Measurements from ENCODE around the gene ZNF143. TPM values are rescaled to one million over a fixed set of nuclear protein-coding genes. Genes with fewer than 3 reads are reported as not detected.

Gene ZNF143
- total RNA-seq, 1 experiment from 2014 or later, result 29.5 TPM

DNA sequence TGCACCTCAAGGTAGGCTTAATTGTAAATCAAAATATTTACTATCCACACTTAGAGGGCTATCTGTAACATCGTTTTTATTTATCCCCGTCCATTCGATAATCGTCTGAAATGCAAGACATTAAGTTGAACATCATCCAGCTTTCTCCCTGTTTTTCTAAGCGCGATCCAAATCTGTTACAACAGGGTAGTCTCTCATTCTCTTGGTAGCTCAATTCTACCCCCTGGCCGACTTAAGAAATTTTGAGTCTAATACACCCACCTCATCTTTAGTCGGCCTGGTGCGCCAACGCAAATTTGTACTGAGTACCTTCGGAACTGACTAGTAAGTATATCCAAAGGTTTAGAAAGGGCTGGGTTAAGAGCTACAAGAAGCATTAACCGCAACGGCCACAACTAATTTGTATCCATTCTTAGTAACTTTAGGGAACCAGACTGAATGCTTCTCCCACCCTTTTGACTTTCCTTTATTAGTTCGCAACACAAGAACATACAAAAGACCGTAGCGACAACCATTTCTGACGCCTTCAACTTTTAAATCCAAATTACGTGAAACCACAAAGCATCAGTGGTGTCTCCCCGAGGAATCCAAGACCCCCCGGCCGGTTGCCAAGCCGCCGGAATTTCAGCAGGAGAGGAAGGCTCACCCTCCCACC is 1.0 kb upstream of the ZNF143 start:
- Histone ChIP-seq H3K27me3 (replicated peaks; ENCODE audit: insufficient read depth, low read depth, low read length, poor library complexity) (no peaks in the 10 kb centered on the region), H3K9me3 (ENCODE audit: low read depth, low read length, poor library complexity, severe bottlenecking) (no peaks in the 10 kb centered on the region), H3K27ac (ENCODE audit: low read depth, low read length, poor library complexity, severe bottlenecking) (peak overlapping the region; percentile 99), H3K4me3 (ENCODE audit: low read depth, low read length, poor library complexity, severe bottlenecking) (peak overlapping the region; percentile 86), H3K36me3 (ENCODE audit: insufficient read depth, low read length, poor library complexity, severe bottlenecking) (no peaks in the 10 kb centered on the region), H3K4me1 (ENCODE audit: insufficient read depth, low read length, poor library complexity, severe bottlenecking) (no peaks in the 10 kb centered on the region)
- intact Hi-C loops (cut with micrococcal nuclease; ENCODE audit: unreplicated experiment), result no loop called here
- BruUV-seq (replicated peaks), result TSS peak; percentile 91
- peak; percentile 42 for DNase-seq (ENCODE audit: low spot score)
- POLR2A ChIA-PET (ENCODE audit: low non-redundant PET), result interaction anchor here (0.6 kb wide), 1 partner anchor 11 kb away, joined by 4 read pairs; no protein-coding TSS in a partner anchor
- CTCF ChIA-PET, result no interaction called here
- TF ChIP-seq, protein P1, sequence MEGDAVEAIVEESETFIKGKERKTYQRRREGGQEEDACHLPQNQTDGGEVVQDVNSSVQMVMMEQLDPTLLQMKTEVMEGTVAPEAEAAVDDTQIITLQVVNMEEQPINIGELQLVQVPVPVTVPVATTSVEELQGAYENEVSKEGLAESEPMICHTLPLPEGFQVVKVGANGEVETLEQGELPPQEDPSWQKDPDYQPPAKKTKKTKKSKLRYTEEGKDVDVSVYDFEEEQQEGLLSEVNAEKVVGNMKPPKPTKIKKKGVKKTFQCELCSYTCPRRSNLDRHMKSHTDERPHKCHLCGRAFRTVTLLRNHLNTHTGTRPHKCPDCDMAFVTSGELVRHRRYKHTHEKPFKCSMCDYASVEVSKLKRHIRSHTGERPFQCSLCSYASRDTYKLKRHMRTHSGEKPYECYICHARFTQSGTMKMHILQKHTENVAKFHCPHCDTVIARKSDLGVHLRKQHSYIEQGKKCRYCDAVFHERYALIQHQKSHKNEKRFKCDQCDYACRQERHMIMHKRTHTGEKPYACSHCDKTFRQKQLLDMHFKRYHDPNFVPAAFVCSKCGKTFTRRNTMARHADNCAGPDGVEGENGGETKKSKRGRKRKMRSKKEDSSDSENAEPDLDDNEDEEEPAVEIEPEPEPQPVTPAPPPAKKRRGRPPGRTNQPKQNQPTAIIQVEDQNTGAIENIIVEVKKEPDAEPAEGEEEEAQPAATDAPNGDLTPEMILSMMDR (conservative IDR thresholded peaks at IDR 0.05; ENCODE audit: low read depth, low read length), result no peak
- no peak for TF ChIP-seq EZH2 (IDR thresholded peaks at IDR 0.05; ENCODE audit: borderline replicate concordance, low read depth, low read length, poor library complexity, severe bottlenecking)

DNA sequence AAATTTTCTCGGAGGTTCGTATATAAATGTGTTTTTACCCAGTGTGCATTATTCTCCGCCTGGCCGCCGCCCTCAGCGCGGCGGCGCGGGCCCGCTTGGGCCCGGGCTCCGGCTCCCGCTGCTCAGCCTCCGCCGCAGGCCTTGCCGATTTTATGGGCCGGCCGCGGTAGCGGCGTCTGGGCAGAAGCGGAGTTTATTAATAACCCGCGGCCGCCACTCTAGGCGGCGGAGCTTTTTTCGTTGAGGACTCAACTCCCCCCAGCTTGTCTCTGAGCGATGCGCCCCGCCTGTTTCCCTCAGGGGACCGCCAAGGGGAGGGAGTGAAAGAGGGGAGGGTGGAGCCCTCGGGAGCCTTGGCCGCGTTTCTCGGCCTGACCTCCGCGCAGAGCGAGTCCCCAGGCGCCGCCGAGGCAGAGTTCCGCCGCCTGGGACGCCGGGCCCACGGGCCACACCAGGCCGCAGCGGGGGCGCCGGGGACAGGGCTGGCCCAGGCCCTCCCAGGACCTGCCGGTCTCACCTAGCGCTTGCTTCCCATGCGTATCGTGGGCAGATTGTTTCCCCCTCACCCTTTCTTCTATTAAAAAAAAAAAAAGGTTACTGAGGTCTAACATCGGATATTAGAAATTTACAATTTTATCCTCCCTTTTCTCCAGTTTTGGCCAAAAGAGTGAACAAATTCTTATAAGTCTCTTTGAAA is 399 bp downstream of the ZNF143 start:
- H3K4me3 ChIP-seq (ENCODE audit: low read depth, low read length, poor library complexity, severe bottlenecking), result peak overlapping the region; percentile 86
- no peaks in the 10 kb centered on the region for H3K4me1 ChIP-seq (ENCODE audit: insufficient read depth, low read length, poor library complexity, severe bottlenecking)
- no peaks in the 10 kb centered on the region for H3K36me3 ChIP-seq (ENCODE audit: insufficient read depth, low read length, poor library complexity, severe bottlenecking)
- H3K27ac ChIP-seq (ENCODE audit: low read depth, low read length, poor library complexity, severe bottlenecking), result peak overlapping the region; percentile 99
- intact Hi-C loops (cut with micrococcal nuclease; ENCODE audit: unreplicated experiment), result no loop called here
- no peaks in the 10 kb centered on the region for H3K27me3 ChIP-seq (replicated peaks; ENCODE audit: insufficient read depth, low read depth, low read length, poor library complexity)
- no peaks in the 10 kb centered on the region for H3K9me3 ChIP-seq (ENCODE audit: low read depth, low read length, poor library complexity, severe bottlenecking)
- TF ChIP-seq, protein P1 (conservative IDR thresholded peaks at IDR 0.05; ENCODE audit: low read depth, low read length), result no peak
- no peak for TF ChIP-seq EZH2 (IDR thresholded peaks at IDR 0.05; ENCODE audit: borderline replicate concordance, low read depth, low read length, poor library complexity, severe bottlenecking)
- peak; percentile 93 for DNase-seq (ENCODE audit: low spot score)
- ChIA-PET CTCF (no interaction called here), POLR2A (ENCODE audit: low non-redundant PET) (interaction anchor here (0.5 to 0.7 kb wide), 5 partner anchors 11 to 344 kb away, joined by 3 to 6 read pairs (median 4); no protein-coding TSS in a partner anchor)
- BruUV-seq (replicated peaks), result no TSS peak

DNA sequence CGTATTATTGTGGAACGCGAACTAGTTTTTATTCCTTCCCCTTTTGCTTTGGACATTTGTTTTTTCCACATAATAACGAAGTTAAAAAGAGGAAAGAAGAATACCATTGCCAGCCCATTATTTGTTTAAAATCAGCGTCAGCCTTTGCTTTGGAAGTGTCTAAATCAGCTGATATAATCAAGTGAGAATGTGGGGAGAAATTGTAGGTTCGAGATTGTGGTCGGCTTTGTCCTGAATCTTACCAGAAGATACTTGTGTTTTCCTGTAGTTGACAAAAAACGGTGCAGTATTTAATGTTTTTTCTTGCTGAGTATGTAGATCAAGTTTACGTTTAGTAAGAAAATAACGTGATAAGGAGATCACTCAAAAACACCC is 935 bp downstream of the ZNF143 start:
- POLR2A ChIA-PET (ENCODE audit: low non-redundant PET), result interaction anchor here (0.7 kb wide), 1 partner anchor 177 kb away, joined by 4 read pairs; no protein-coding TSS in a partner anchor
- Histone ChIP-seq H3K4me1 (ENCODE audit: insufficient read depth, low read length, poor library complexity, severe bottlenecking) (no peaks in the 10 kb centered on the region), H3K36me3 (ENCODE audit: insufficient read depth, low read length, poor library complexity, severe bottlenecking) (no peaks in the 10 kb centered on the region), H3K27me3 (replicated peaks; ENCODE audit: insufficient read depth, low read depth, low read length, poor library complexity) (no peaks in the 10 kb centered on the region), H3K4me3 (ENCODE audit: low read depth, low read length, poor library complexity, severe bottlenecking) (peak overlapping the region; percentile 86), H3K9me3 (ENCODE audit: low read depth, low read length, poor library complexity, severe bottlenecking) (no peaks in the 10 kb centered on the region), H3K27ac (ENCODE audit: low read depth, low read length, poor library complexity, severe bottlenecking) (peak overlapping the region; percentile 99)
- TF ChIP-seq EZH2 (IDR thresholded peaks at IDR 0.05; ENCODE audit: borderline replicate concordance, low read depth, low read length, poor library complexity, severe bottlenecking), result no peak
- TF ChIP-seq, protein P1 (conservative IDR thresholded peaks at IDR 0.05; ENCODE audit: low read depth, low read length), result no peak
- no peak for DNase-seq (ENCODE audit: low spot score)
- CTCF ChIA-PET, result no interaction called here
- intact Hi-C loops (cut with micrococcal nuclease; ENCODE audit: unreplicated experiment), result no loop called here
- BruUV-seq (replicated peaks), result TSS peak; percentile 88

All from A673 (cell line).